T-helper 2 cell treated with Interferon-gamma antibody and Interleukin-4, amounts not matched to agents 100 ng/mL and 5 ng/mL, for 36 hours (primary cell): ENCODE results near the gene ITPRIP. TPM values are rescaled to one million over a fixed set of nuclear protein-coding genes. Genes with fewer than 3 reads are reported as not detected.

Source experiments
- intact Hi-C: fragments of 100-400 bp; cut with micrococcal nuclease; formaldehyde crosslinking; loops from one replicate; pipeline ENCODE4 v1.15.1; 2023
- total RNA-seq: library from RNA; stranded (reverse); gene quantifications from 2 replicates; pipeline ENCODE4 v1.2.3, GENCODE V29; 2022

The ITPRIP gene
- 20.1 and 20.2 TPM in 2 replicates for total RNA-seq

DNA sequence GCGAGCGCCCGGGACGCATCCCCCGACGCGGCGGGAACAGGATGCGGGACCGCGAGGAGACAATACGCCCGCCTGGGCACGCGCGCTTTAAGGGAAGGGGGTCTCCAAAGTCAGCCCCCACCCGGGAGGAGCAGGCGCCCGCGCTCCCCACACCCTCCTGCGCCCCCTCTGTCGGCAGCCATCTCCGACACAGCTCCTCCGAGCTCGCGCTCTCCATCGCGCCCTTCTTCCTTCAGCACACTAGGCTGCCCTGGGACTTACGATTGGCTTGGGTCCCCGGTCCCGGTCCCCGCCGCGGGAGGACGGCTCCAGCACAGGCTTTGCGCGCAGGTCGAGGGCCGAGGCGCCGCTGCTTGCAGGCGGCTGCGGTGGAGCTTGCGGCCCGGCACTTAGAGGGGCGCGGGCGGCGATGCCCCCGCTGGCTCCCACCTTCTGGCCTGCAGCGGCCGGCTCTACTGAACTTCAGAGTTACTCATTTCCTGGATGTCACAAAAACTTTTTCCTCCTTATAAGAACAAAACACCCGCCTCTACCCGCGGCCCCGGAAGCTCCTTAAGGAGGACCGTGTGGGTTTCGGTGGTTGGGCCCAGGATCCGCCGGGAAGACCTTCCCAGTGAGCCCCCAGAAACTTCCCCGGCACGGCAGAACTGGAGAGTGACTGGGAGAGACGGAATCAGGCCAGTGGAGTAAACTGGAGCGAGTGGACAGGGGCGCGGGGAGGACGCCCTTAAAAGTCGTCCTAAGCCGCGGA lies at the start of gene ITPRIP:
TSS of gene ITPRIP (minus strand) at position 481 of the 751 bp plus-strand sequence. CDS start 22,414 bp downstream, outside the sequence.
- intact Hi-C loops: loop anchor here (1.0 to 5.0 kb wide), 7 partner anchors 9 to 431 kb away; partner anchors contain the start of genes CFAP58, GSTO2 and SFR1

DNA sequence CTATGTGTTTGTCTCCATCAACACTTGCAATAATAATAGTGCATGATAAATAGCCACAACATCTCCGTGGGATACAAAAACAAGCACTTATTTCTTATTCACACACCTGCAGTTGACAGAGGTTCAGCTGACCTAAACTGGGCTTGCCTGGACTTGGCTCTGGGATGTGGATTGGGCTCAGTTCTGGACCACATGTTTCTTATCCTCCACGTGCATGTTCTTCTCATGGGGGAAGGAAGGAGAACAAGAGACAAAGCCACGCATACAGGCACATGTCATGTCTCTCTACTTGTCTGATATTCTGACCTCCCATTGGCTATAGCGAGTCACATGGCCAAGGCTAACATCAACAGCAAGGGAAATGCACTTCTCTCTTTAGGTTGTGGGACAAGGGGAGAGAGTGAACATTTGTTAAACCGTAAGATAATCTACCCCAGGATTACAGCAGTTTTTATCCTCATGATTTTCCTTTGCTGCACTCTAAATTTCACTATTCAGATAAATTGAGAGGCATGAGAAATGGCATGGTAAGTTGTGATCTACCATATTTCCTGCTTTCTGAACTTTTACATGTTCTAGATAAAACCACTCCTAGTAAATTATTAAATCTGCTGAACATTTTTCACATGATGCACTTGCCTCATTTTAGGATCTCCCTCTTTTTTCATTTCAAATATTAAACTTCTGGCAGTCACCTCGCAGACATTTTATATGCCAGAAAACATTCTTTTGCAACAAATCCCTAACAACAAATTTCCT lies 49.0 kb upstream of the ITPRIP start:
- intact Hi-C loops: no loop called here

- intact Hi-C loops: no loop called here
Observed at GRCh38 chr10:104380336-104380735, 42.1 kb upstream of the ITPRIP start.

DNA sequence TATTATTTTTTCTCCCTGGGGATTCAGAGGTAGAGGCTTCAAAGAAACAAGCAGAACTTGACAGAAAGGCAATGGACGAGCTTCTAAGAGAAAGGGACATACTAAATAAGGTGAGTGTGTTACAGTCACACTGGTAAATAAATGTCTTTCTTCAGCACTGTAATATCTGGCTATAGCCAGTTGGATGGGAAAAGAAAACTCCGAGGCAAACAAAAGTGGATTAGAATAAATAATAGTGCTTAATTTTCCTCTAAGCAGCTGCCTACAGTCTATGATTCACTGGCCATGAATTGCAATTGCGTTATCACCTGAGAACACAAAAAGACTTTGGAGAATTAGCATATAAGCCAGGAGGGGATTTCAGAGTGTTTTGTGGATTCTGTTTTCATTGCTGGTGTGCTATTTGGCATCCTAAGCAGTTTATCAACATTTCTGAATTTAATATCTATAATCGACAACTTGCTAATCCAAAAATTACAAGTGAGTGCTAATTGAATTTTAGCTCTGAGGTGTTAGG lies 38.6 kb upstream of the ITPRIP start:
- intact Hi-C loops: no loop called here

DNA sequence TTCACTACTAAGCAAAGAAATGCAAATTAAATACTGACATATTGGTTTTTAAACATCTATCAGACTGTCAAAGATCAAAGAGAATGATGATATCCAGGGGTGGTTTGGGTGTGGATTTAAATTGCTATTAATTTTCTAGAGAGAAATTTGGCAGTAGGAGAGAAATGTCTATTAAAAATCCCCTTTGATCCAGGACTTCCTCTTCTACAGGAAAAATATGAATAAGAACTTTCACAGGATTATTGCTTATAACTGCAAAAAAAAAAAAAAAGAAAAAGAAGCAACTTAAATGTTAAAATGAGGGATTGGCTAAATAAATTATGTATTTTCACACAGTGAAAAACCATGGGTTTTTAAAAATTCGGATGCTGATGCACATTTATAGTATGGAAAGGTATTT lies 36.3 kb upstream of the ITPRIP start:
- intact Hi-C loops: no loop called here

GRCh38 chr10:104371753-104372152 lies 33.5 kb upstream of the ITPRIP start:
- intact Hi-C loops: no loop called here

DNA sequence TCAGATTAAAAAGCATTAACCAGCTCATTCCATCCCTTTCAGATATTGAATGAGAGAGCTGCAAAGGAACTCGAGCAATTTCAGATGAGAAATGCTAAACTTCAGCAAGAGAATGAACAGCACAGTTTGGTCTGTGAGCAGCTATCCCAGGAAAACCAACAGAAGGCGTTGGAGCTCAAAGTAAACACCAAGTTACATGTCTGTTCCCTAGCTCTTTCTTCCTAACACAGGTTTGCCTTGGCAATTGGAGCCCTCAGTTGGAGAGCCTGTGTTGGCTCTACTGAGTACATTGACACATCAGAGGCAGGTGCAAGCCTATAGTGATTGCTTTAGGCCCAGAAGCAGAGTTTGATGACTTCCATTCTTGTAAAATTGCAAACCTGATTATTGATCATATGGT lies 30.1 kb upstream of the ITPRIP start:
- intact Hi-C loops: no loop called here

DNA sequence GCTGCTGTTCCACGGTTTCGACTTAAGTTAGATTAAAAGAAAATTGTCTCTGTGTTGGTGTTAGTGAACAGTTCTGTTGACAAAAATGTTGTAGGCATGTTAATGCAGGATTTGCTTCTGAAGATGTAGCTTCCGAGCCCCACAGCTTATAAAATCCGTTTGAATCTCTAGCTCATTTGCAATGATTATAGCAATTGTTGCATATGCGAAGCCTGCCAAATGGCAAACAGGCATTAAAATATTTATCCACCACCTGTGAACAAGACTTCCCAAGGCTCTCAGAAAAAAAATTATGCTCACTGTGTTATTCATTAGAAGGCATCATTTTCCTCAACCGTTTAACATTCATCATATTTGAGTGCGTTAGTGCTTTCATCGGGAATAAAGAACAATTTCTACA lies 29.6 kb upstream of the ITPRIP start:
- intact Hi-C loops: no loop called here

DNA sequence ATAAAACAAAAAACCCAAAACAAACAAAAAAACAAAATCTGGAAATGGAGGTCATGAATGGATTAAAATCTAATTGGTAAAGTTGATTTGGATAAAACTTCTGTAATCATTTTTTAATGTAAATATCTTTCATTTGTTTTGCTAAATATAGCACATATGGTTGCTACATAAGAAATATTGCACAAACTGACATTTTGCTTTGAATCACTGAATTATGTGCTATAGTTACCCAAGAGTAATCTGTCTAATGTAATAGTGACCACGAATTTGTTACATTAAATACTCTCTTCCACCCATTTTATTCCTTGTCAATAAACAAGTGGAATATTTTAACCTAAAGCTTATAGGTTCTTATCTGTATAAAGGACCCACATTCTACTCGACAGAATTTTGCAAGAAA lies 21.5 kb upstream of the ITPRIP start:
- intact Hi-C loops: loop anchor here (10.0 kb wide), 1 partner anchor 665 kb away; no protein-coding TSS in a partner anchor

DNA sequence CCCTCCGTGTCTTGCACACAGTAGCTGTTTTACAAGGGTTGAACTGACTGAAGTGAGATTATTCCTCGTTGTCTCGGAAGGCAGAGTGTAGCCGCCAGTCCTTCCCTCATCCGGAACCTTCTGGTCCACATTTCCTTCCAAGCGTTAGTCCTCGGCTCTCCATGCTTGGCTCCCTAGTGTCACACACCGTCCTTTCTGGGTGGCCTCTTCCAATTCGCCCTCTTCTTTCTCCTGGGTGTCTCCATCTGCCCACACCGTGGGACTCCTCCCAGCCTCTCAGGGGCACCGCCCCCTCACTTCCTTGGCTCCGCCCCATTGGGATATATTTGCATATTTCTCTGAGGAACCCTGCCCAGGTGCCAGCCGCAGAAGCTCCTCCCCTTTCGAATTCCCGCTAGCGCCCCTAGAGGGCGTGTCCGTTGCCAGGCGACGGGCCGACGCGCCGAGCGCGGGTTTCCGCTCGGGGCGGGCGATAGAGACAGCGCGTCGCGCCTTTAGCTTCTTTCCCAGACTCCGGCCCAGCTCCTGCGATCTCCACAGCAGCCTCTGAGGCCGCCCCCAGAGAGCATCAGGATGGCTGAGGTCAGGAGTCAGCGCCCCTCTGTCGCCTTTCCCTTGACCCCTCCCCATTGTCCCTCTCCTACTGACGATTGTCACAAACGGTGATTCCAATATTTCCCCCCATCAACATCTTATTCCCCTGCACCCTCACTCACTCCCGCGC lies 15.2 kb upstream of the ITPRIP start, which contains the start of gene CFAP58:
TSS of gene CFAP58 (plus strand) at position 509 of the 724 bp plus-strand sequence. CDS start at position 574, 65 bp downstream.
- intact Hi-C loops: loop anchor here (1.0 to 10.0 kb wide), 4 partner anchors 15 to 659 kb away; partner anchors contain the start of genes ITPRIP and SFR1

- intact Hi-C loops: loop anchor here (1.0 to 10.0 kb wide), 3 partner anchors 83 to 657 kb away; partner anchors contain the start of genes GSTO2 and SFR1
Observed at GRCh38 chr10:104351919-104352318, 13.7 kb upstream of the ITPRIP start.

GRCh38 chr10:104351061-104351702 lies 12.9 kb upstream of the ITPRIP start:
- intact Hi-C loops: loop anchor here (10.0 kb wide), 1 partner anchor 656 kb away; no protein-coding TSS in a partner anchor

- intact Hi-C loops: loop anchor here (1.0 to 10.0 kb wide), 3 partner anchors 45 to 655 kb away; no protein-coding TSS in a partner anchor
Observed at GRCh38 chr10:104350127-104350635, 11.9 kb upstream of the ITPRIP start.

GRCh38 chr10:104349623-104350126 lies 11.4 kb upstream of the ITPRIP start:
- intact Hi-C loops: loop anchor here (1.0 to 10.0 kb wide), 3 partner anchors 44 to 655 kb away; no protein-coding TSS in a partner anchor

DNA sequence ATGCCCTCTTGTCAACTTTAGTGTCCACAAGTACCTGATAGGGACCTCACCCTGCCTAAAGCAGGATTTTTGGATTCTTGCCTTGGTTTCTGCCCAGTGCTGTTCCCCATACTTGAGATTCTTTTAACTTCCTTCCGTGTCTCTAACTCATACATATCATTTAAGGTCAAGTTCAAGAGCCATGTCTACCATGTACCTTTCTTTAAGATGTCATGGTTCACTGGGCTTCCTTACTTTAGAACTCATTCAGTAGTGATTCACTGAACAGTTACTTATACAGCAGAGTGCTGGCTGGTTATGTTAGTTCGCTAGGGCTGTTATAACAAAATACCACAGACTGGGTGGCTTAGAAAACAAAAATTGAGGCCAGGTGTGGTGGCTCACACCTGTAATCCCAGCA lies 10.3 kb upstream of the ITPRIP start:
- intact Hi-C loops: no loop called here

DNA sequence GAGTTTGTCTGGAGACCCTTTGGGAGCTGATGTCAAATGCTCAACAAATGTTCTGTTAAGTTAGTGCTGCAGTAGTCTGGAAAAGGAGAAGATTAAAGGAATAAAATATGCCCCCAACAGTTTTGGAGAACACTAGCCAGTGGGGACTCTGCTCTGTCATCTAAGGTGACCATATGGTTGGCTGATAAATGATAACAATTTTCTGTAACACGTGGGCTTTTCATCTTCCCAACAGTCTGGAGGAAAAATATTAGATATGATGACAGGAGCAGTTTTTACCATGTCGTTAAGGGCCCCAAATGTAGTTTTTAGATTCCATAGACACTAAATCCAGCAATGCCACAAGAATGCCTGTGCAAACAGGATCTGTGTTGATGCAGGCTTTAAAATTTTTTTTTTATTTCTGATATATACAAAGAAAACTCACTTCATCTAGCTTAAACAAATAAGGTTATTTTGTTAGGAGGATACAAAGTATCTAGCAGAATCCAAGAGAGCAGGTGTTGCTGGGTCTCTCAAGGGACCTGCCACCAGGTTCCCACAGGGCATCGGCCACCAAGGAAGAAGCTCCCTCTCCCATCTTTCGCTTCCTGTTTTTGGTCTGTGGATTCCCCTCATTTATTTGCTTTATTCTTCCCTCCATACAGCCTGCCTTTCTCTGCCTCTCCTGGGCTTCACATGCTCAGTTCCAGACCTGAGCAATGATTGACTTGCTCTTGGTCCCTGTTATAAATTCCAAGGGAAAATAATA lies 9.2 kb upstream of the ITPRIP start:
- intact Hi-C loops: no loop called here

DNA sequence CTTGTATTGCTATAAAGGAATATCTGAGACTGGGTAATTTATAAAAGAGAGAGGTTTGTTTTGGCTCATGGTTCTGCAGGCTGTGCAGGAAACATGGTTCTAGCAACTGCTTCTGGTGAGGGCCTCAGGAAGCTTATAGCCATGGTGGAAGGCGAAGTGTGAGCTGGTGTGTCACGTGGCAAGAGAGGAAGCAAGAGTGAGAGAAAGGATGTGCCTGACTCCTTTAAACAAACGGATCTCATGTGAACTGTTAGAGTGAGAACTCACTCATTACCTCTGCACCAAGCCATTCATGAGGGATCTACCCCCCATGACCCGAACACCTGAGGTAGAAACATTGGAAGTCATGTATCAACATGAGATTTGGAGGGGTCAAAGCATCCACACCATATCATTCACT lies 7.7 kb upstream of the ITPRIP start:
- intact Hi-C loops: no loop called here

- intact Hi-C loops: no loop called here
Observed at GRCh38 chr10:104345515-104345914, 7.2 kb upstream of the ITPRIP start.

DNA sequence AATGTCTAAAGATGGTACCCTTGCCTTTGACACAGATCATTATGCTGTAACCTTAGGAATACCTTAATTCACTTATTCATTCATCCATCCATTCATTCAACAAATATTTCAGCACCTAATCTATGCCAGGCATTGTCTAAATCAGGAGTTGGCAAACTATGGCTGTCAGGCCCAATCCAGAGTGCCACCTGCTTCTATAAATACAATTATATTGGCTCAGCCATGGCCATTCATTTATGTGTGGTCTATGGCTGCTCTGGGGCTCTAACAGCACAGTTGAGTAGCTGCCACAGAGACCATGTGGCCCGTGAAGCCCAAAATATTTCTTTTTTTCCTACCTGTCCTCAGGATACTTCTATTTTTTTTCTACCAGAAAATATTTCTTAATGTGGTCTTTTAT lies 6.0 kb upstream of the ITPRIP start:
- intact Hi-C loops: no loop called here
